Skeletal muscle satellite cell (primary cell): ENCODE results near the gene ATPAF1.

ENCODE experiments used
- H3K27me3 ChIP-seq: 2 replicates; pipeline ENCODE4 v1.7.0; 2013; ENCODE audit warnings: low read length; ENCODE audit not compliant: control insufficient read depth, insufficient read depth
- H3K36me3 ChIP-seq: 2 replicates; pipeline ENCODE4 v1.7.0; 2013; ENCODE audit warnings: mild to moderate bottlenecking, control low read depth, low read length; ENCODE audit not compliant: insufficient read depth
- H3K4me1 ChIP-seq: 2 replicates; pipeline ENCODE4 v1.7.0; 2013; ENCODE audit warnings: low read length; ENCODE audit not compliant: control insufficient read depth, insufficient read depth
- H3K4me2 ChIP-seq: 2 replicates; pipeline ENCODE4 v1.7.0; 2013; ENCODE audit warnings: mild to moderate bottlenecking, low read length
- H3K4me3 ChIP-seq: 2 replicates; pipeline ENCODE4 v1.7.0; 2013; ENCODE audit warnings: low read length
- H3K9ac ChIP-seq: 2 replicates; pipeline ENCODE4 v1.7.0; 2013; ENCODE audit warnings: mild to moderate bottlenecking, low read depth, low read length, moderate library complexity
- H3K9me3 ChIP-seq: replicated peaks from 2 replicates; pipeline ENCODE4 v1.7.0; 2013; ENCODE audit warnings: mild to moderate bottlenecking, control low read depth, low read length

ATPAF1 gene

GRCh38 chr1:46599059-46599970 is 68.8 kb downstream of the ATPAF1 start:
- Histone ChIP-seq H3K4me1 (peaks cover 8% of the 10 kb centered on the region), H3K27me3 (no peaks in the 10 kb centered on the region), H3K9ac (no peak overlapping the region), H3K9me3 (no peaks in the 10 kb centered on the region), H3K36me3 (no peaks in the 10 kb centered on the region), H3K4me2 (no peak overlapping the region), H3K4me3 (no peak overlapping the region)

- H3K4me1 ChIP-seq = no peaks in the 10 kb centered on the region
Observed at GRCh38 chr1:46596846-46597245, 71.3 kb downstream of the ATPAF1 start.

GRCh38 chr1:46596036-46596435 is 72.1 kb downstream of the ATPAF1 start:
- H3K4me3 ChIP-seq = no peak overlapping the region
- no peaks in the 10 kb centered on the region for H3K27me3 ChIP-seq
- no peaks in the 10 kb centered on the region for H3K9me3 ChIP-seq
- peaks cover 19% of the 10 kb centered on the region for H3K36me3 ChIP-seq
- H3K4me2 ChIP-seq = no peak overlapping the region
- no peaks in the 10 kb centered on the region for H3K4me1 ChIP-seq
- H3K9ac ChIP-seq = no peak overlapping the region

More at GRCh38 chr1:46596846-46597245, 71.3 kb downstream of the ATPAF1 start:
- Histone ChIP-seq H3K9ac (no peak overlapping the region), H3K4me2 (no peak overlapping the region), H3K9me3 (no peaks in the 10 kb centered on the region), H3K4me3 (no peak overlapping the region), H3K27me3 (no peaks in the 10 kb centered on the region), H3K36me3 (peaks cover 12% of the 10 kb centered on the region)

- Histone ChIP-seq H3K4me2 (no peak overlapping the region), H3K4me3 (no peak overlapping the region), H3K9me3 (no peaks in the 10 kb centered on the region), H3K4me1 (no peaks in the 10 kb centered on the region), H3K27me3 (no peaks in the 10 kb centered on the region), H3K9ac (no peak overlapping the region), H3K36me3 (peaks cover 28% of the 10 kb centered on the region)
Observed at GRCh38 chr1:46595127-46595526, 73.0 kb downstream of the ATPAF1 start.

GRCh38 chr1:46594063-46594462 is 74.1 kb downstream of the ATPAF1 start:
- Histone ChIP-seq H3K9me3 (no peaks in the 10 kb centered on the region), H3K9ac (no peak overlapping the region), H3K4me2 (no peak overlapping the region), H3K4me3 (no peak overlapping the region), H3K27me3 (no peaks in the 10 kb centered on the region), H3K4me1 (no peaks in the 10 kb centered on the region), H3K36me3 (peaks cover 39% of the 10 kb centered on the region)

- no peaks in the 10 kb centered on the region for H3K4me1 ChIP-seq
- no peak overlapping the region for H3K4me2 ChIP-seq
- no peaks in the 10 kb centered on the region for H3K27me3 ChIP-seq
- no peaks in the 10 kb centered on the region for H3K9me3 ChIP-seq
- H3K9ac ChIP-seq = no peak overlapping the region
- no peak overlapping the region for H3K4me3 ChIP-seq
- H3K36me3 ChIP-seq = peaks cover 43% of the 10 kb centered on the region
Observed at GRCh38 chr1:46592823-46593222, 75.3 kb downstream of the ATPAF1 start.

- Histone ChIP-seq H3K36me3 (peaks cover 44% of the 10 kb centered on the region), H3K4me2 (no peak overlapping the region), H3K27me3 (no peaks in the 10 kb centered on the region), H3K4me1 (no peaks in the 10 kb centered on the region), H3K9ac (no peak overlapping the region), H3K4me3 (no peak overlapping the region), H3K9me3 (no peaks in the 10 kb centered on the region)
Observed at GRCh38 chr1:46589529-46589928, 78.6 kb downstream of the ATPAF1 start.

GRCh38 chr1:46587069-46587468 is 81.1 kb downstream of the ATPAF1 start:
- Histone ChIP-seq H3K4me3 (no peak overlapping the region), H3K9me3 (no peaks in the 10 kb centered on the region), H3K9ac (no peak overlapping the region), H3K36me3 (peaks cover 43% of the 10 kb centered on the region), H3K4me1 (no peaks in the 10 kb centered on the region), H3K4me2 (no peak overlapping the region), H3K27me3 (no peaks in the 10 kb centered on the region)

GRCh38 chr1:46585312-46585938 is 82.7 kb downstream of the ATPAF1 start:
- no peaks in the 10 kb centered on the region for H3K4me1 ChIP-seq
- no peak overlapping the region for H3K4me3 ChIP-seq
- H3K36me3 ChIP-seq = peaks cover 36% of the 10 kb centered on the region
- no peak overlapping the region for H3K9ac ChIP-seq
- H3K4me2 ChIP-seq = no peak overlapping the region
- H3K27me3 ChIP-seq = no peaks in the 10 kb centered on the region
- no peaks in the 10 kb centered on the region for H3K9me3 ChIP-seq

- Histone ChIP-seq H3K36me3 (peaks cover 28% of the 10 kb centered on the region), H3K9ac (no peak overlapping the region), H3K4me1 (no peaks in the 10 kb centered on the region), H3K9me3 (no peaks in the 10 kb centered on the region), H3K27me3 (no peaks in the 10 kb centered on the region), H3K4me2 (no peak overlapping the region), H3K4me3 (no peak overlapping the region)
Observed at GRCh38 chr1:46583494-46583893, 84.7 kb downstream of the ATPAF1 start.

- Histone ChIP-seq H3K4me2 (no peak overlapping the region), H3K36me3 (peaks cover 30% of the 10 kb centered on the region), H3K4me1 (no peaks in the 10 kb centered on the region), H3K9me3 (no peaks in the 10 kb centered on the region), H3K27me3 (no peaks in the 10 kb centered on the region), H3K9ac (no peak overlapping the region), H3K4me3 (no peak overlapping the region)
Observed at GRCh38 chr1:46582972-46583371, 85.2 kb downstream of the ATPAF1 start.
